ENCODE results near the gene ZNF524.

ZNF524 gene

GRCh38 chr19:55621673-55622231, 21.7 kb downstream of the ZNF524 start:
- no peak for DNase-seq

GRCh38 chr19:55622242-55622969, 22.3 kb downstream of the ZNF524 start:
- no peak for DNase-seq

- no peak for DNase-seq
Measured at GRCh38 chr19:55623130-55623529, 23.0 kb downstream of the ZNF524 start.

- no peak for DNase-seq
Measured at GRCh38 chr19:55623561-55623960, 23.5 kb downstream of the ZNF524 start.

- peak; percentile 82 for DNase-seq
Measured at GRCh38 chr19:55624109-55625003, 24.3 kb downstream of the ZNF524 start, which contains the start of gene ZNF784. Gene ZNF784 (minus strand): TSS chr19:55624566. CDS start chr19:55624561, 5 bp downstream.

GRCh38 chr19:55625004-55625326, 24.9 kb downstream of the ZNF524 start:
- no peak for DNase-seq

GRCh38 chr19:55626350-55626749, 26.3 kb downstream of the ZNF524 start:
- no peak for DNase-seq

- peak; percentile 83 for DNase-seq
Measured at GRCh38 chr19:55632463-55632834, 32.4 kb downstream of the ZNF524 start.

- DNase-seq = no peak
Measured at GRCh38 chr19:55633861-55634260, 33.8 kb downstream of the ZNF524 start.

GRCh38 chr19:55635334-55635717, 35.2 kb downstream of the ZNF524 start:
- no peak for DNase-seq

- no peak for DNase-seq
Measured at GRCh38 chr19:55635856-55636440, 35.9 kb downstream of the ZNF524 start.

GRCh38 chr19:55636723-55637122, 36.6 kb downstream of the ZNF524 start:
- no peak for DNase-seq

- no peak for DNase-seq
Measured at GRCh38 chr19:55637534-55637933, 37.4 kb downstream of the ZNF524 start.

- DNase-seq = no peak
Measured at GRCh38 chr19:55638864-55639359, 38.8 kb downstream of the ZNF524 start.

GRCh38 chr19:55640043-55640576, 40.0 kb downstream of the ZNF524 start:
- DNase-seq = no peak

- DNase-seq = no peak
Measured at GRCh38 chr19:55640577-55641425, 40.7 kb downstream of the ZNF524 start, which contains the start of gene ZNF580. Gene ZNF580 (plus strand): TSS chr19:55641002. CDS start chr19:55642509, 1,507 bp downstream.

- no peak for DNase-seq
Measured at GRCh38 chr19:55641426-55642152, 41.5 kb downstream of the ZNF524 start.

- no peak for DNase-seq
Measured at GRCh38 chr19:55642153-55643002, 42.3 kb downstream of the ZNF524 start.

GRCh38 chr19:55643003-55643886, 43.2 kb downstream of the ZNF524 start, which contains the start of gene ZNF581:
Gene ZNF581 (plus strand): TSS chr19:55643649. CDS start chr19:55644572, 923 bp downstream.
- DNase-seq = no peak

Data from NCI-H1436 treated with DMSO at 0.1 percent for 48 hours (cell line).